Ramos (cell line): ENCODE data around the gene AP5Z1.

Experiments
- in situ Hi-C: fragments of 300-500 bp; cut with MboI; formaldehyde crosslinking; loops from one replicate; pipeline ENCODE4 v1.14.3; 2022; ENCODE audit warnings: low sequenced_read_pairs; ENCODE audit not compliant: unreplicated experiment

Gene AP5Z1

GRCh38 chr7:4816419-4817080 lies 41.1 kb downstream of the AP5Z1 start:
- in situ Hi-C loops = no loop called here

GRCh38 chr7:4817178-4817901 lies 41.9 kb downstream of the AP5Z1 start:
- in situ Hi-C loops = no loop called here

DNA sequence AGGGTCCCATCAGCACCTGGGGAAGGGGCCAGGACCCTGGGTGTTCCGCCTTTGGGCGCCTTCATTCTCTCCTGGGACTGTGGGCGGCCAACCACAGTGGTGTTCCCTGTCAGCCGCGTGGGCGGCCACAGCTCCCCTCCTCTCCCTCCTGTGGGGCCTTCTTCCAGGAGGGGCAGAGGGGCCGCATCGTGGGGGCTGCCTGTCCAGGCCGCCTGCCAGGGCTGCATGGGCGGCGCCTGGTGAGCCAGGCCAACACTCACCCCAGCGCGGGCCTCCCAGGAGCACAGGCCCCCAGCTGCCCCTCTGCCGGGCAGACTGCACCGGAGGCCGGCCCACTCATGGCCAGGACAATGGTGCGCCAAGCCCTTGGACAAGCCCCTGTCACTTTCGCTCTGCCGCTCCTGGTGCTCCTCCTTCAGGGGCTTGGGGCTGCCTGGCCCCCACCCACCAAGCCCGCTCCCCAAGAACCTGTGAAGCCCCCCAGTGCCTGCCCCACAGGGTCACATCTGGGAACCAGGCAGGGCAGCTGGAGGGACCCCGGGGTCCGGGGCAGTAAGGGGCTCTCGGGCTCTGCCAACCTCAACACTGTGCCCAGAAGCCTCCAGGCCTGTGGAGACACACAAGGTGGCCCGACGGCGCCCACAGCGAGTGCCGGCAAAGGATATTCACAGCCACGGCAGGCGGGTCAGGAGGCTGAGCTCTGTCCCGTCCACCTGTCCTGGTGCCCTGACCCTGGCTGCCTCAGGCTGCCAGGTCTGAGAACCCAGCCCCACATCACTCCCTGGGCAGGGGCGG lies 42.8 kb downstream of the AP5Z1 start:
- in situ Hi-C loops = no loop called here

DNA sequence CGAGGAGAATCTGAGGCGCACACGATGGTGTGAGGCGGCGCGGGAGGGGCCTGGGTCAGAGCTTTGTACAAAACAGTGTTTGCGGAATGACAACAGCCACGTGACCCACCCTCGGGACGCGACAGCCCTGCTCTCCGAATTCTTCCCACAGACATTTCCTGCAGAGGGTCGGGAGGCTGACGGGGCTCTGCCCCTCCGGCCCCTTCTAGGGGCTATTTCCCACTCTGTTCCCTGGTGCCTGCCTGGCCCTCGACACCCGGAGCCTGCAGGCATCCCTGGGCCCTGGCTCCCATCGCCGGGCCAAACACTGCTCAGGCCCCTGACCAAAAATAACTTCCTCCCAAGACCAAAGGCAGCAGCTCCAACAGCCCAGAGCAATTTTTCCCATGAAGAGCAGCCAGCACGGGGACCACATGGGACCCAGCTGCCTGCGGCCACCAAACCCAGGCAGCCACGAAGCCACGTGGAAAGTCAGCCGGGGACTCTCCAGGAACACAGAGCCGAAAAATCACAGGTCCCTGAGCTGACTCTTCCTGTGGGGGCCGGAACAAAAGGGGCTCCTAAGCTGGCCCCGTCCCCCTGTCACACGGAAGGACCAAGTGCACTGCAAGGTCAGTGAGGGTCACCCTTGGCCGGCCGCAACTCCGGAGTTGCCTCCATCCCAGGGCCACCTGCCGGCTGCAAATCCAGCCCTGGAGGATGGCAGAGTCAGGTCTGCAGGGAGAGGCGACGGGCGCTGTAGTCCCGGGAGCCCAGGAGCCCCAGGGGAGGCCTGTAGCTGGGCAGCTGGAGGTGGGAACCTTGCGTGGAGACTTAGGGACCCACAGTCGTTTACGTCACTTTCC lies 44.4 kb downstream of the AP5Z1 start:
- in situ Hi-C loops = no loop called here

GRCh38 chr7:4820405-4820966 lies 45.1 kb downstream of the AP5Z1 start:
- in situ Hi-C loops = no loop called here

GRCh38 chr7:4820967-4821471 lies 45.6 kb downstream of the AP5Z1 start:
- in situ Hi-C loops = no loop called here

GRCh38 chr7:4822677-4823076 lies 47.3 kb downstream of the AP5Z1 start:
- in situ Hi-C loops = no loop called here

GRCh38 chr7:4823441-4824119 lies 48.2 kb downstream of the AP5Z1 start:
- in situ Hi-C loops = no loop called here

DNA sequence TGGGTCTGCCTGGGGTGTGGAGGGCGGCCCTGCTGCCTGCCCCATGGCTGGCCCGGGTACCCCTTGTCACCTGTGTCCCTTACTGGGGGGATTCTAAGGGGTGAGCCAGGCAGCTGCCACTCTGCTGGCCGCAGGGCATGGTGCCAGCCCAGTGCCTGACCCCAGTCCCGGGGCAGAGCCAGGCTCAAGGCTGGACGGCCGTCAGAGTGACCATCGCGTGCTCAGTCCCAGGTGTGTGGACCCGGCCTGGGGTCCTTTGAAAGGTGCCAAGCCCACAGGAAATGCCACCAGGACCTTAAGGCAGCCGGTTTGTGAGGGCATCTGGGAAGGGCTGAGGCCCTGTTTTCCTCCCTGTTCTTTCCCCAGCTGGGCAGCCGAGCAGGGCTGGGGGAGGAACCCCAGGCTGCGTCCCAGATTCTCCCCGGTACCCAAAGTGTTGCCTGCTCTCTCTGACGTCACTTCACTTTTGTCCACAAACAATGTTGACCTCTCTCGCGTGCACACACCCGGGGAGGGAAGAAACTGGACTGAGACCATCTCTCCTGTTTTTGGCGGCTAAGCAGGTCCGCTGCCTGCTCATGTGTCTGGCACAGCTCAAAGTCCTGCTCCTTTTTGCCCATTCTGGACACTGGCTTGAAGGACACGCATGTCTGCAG lies 48.8 kb downstream of the AP5Z1 start:
- in situ Hi-C loops = no loop called here

DNA sequence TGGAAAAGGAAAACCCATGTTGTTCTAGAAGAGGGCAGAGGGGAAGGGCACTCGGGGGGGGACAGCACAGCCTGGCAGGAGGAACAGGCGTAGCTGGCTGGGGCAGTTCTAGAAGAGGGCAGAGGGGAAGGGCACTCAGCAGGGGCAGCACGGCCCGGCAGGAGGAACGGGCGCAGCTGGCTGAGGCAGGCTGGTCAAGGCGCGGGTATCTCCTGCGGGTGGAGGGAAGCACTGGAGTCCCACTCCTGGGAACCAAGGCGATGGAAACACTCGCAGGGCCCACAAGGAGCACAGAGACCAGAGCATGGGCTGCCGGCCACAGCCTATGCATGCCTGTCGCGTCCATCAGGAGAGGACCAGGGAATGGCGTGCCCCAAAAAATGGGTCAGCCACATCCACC lies 49.7 kb downstream of the AP5Z1 start:
- in situ Hi-C loops = no loop called here

DNA sequence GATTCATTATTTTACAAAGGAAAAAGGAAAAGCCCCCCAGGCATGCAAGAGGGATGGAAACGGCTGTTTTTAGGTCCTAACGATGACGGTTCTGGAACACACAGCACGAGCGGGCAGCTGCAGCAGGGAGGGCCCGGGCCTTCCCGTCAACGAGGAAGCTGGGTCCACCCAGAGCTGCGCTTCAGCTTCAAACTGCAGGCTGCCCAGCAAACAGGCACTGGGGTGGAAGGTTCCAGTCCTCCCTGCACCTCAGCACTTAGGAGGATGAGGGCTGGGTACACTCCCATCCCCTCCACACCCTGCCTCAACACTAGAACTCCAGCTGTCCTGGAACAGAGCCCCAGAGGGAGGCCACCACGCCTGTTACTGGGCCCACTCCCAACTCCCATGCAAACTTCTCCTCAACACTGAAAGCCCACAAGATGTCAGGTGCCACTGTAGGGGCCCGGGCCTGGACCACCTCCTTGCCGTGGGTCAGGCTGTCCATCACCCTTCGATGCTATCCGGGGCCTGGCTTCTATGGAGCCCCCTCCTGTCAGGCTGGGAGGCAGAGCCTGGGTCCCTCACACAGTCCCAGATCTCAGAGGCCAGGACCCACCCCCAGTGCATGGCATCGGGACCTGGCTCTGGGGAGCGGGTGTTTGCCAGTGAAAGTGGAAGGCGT lies 53.4 kb downstream of the AP5Z1 start:
- in situ Hi-C loops = no loop called here

DNA sequence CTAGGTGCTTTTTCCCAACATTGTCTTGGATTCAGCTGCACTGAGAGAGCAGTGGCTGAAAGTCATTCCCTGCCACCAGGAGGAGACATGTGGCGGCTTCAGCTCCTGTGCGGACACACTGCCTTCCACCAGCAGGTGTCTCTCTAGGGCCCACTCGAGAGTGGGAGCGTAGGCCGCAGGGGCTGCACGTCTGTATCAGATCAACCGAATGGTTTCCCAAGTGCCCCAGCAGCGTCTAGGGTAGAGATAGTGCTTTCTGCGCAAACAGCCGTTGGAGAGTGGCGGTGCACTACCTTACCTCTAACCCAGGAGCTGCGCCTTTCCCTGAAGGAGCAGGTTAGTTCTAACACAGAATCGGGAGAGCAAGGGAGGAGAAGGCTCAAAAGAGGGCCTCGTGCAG lies 54.8 kb downstream of the AP5Z1 start:
- in situ Hi-C loops = no loop called here

DNA sequence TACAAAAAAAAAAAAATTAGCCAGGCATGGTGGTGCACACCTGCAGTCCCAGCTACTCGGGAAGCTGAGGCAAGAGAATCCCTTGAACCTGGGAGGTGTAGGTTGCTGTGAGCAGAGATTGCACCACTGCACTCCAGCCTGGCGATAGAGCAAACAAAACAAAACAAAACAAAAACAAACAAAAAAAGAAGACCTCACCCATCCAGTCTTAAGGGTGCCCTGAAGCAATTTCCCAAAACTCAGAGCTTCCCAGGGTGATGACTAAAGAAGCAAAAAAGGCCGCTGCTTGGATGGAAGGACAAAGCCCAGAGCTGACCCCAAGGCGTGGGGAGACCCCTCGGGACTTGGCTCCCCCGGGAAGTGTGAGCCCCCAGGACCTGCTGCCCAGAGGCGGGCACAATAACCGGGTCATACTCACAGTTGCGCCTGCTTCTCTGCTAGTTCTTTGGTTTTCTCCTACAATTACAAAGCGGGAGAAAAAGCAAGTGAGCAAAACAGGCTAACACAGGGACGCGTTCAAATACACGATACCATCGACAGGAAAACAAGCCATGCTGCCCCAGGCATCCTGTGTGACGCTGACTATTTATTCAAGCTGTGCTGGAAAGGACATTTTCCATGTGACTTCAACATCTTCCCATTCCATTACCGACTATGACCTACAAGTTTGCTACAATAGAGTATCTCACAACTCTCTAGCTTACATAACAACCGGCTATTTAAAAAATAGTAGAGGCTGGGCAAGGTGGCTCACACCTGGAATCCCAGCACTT lies 56.5 kb downstream of the AP5Z1 start:
- in situ Hi-C loops = no loop called here

DNA sequence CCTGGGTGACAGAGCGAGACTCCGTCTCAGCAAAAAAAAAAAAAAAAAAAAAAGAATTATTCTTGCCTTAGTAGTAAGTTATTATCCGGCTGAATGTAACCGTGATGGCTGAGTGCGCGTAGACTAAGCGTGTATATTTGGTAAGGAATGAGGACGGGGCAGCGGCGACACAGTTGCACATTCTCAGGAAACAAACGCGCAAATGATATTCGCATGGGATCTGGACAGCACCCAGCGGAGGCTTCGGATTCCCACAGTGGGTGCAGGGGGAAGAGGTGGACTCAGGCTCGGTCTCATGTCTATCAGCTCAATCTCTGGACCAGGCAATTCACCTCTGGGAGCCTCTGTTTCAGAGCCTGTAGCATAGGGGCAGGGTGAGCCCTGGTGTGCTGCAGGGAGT lies 57.3 kb downstream of the AP5Z1 start:
- in situ Hi-C loops = no loop called here

GRCh38 chr7:4833176-4833575 lies 57.8 kb downstream of the AP5Z1 start:
- in situ Hi-C loops = no loop called here

DNA sequence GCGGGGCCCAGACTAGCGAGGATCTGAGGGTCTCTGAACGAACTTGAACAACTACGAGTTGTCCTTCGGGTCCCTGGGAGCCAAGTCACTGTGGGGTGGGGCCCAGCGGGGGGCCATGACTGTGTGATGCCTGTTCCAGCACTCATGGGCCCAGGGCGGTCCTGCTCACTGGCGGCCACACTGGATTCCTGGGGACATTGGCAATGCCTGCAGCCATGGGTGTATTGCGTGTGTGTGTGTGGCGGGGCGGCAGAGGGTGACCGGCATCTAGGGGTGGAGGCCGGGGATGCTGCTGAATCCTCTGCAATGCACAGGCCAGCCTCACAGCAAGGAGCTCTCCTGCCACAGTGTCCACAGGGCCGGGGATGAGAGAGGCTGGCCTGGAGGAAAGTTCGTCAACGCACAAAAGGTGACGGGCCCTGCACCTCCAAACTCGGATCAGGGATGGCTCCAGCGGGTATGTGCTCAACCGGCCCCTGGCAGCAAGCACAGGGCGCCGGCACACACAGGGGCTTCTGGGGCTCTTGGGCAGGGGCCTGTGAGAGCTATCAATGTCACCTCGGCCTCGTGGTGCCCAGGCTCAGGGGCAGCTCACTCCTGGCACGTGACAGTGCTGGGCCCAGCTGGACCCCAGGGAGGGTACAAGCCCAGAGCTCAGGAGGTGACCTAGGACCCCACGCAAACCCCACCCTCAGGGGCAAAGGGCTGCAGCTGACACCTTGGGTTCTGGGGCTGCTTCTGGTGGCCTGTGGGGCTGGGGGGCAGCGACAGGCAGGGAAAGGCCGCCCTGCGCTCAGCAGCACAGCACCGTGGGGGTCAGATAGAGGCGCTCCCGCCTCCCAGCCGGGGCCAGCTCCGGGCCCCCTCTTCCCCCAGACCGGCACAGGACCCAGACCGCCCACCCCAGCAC lies 58.5 kb downstream of the AP5Z1 start:
- in situ Hi-C loops = no loop called here
